Upper lobe of right lung (tissue), 1 donor: ENCODE results near the gene STAG1. TPM values are rescaled to one million over a fixed set of nuclear protein-coding genes. Genes with fewer than 3 reads are reported as not detected.

Source experiments
- ATAC-seq: fragments of 200-7000 bp; cut with Tn5 transposase; one replicate; pipeline ENCODE4 v1.9.1; 2020; ENCODE audit warnings: mild to moderate bottlenecking, moderate library complexity
- DNase-seq: peaks from one replicate; pipeline ENCODE4 v3.0.0-alpha.2; 2020
- H3K27ac ChIP-seq: fragments of 200-600 bp; one replicate; pipeline ENCODE4 v1.8.0; 2022
- H3K27me3 ChIP-seq: fragments of 200-600 bp; one replicate; pipeline ENCODE4 v1.8.0; 2022; ENCODE audit warnings: mild to moderate bottlenecking
- H3K36me3 ChIP-seq: fragments of 200-600 bp; one replicate; pipeline ENCODE4 v1.8.0; 2022
- H3K4me1 ChIP-seq: fragments of 200-600 bp; one replicate; pipeline ENCODE4 v1.8.0; 2022
- H3K4me3 ChIP-seq: fragments of 200-600 bp; one replicate; pipeline ENCODE4 v1.8.0; 2022; ENCODE audit warnings: mild to moderate bottlenecking
- H3K9me3 ChIP-seq: fragments of 200-600 bp; one replicate; pipeline ENCODE4 v1.8.0; 2022
- CTCF ChIP-seq: fragments of 200-600 bp; IDR thresholded peaks from one replicate; pipeline ENCODE4 v1.8.0; 2022; ENCODE audit warnings: antibody characterized with exemption
- intact Hi-C: fragments of 100-400 bp; cut with DNase I; formaldehyde crosslinking; loops from one replicate; pipeline ENCODE4 v1.11.0; 2022
- total RNA-seq: library from RNA; stranded (reverse); fragmentation: NEBNext Ultra II Directional; extraction: Animal tissue kit (Norgen Biotek cat#: 25700); gene quantifications from one replicate; pipeline ENCODE4 v1.2.1, GENCODE V29; 2021
- donor health status: DM: no; HTN: yes; CAD: no; lungs with severe emphysema.

STAG1 gene
- total RNA-seq, 1 donor from 2014 or later = 40.8 TPM

DNA sequence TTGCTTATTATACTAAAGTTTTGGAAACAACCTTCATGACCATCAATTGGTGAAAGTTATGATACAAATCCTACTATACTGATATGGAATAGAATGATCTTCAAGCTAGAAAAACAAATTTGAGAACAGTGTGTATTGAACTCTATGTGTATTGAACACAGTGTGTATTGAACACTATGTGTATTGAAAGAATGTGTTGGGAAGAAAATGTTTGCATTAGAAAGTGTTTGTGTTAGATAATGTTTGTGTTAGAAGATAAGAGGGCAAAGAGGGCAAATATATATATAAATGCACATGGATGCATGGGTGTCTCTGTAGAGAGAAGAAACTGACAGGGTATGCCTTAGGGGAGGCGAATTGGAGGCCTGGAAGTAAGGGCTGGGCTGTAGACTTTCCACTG is 459.7 kb downstream of the STAG1 start:
- Histone ChIP-seq H3K9me3 (no peaks in the 10 kb centered on the region), H3K27me3 (no peaks in the 10 kb centered on the region), H3K4me1 (no peaks in the 10 kb centered on the region), H3K36me3 (peaks cover 32% of the 10 kb centered on the region), H3K4me3 (no peak overlapping the region), H3K27ac (no peak overlapping the region)
- DNase-seq (no peak), ATAC-seq (no peak)
- intact Hi-C loops = no loop called here
- TF ChIP-seq CTCF = no peak

DNA sequence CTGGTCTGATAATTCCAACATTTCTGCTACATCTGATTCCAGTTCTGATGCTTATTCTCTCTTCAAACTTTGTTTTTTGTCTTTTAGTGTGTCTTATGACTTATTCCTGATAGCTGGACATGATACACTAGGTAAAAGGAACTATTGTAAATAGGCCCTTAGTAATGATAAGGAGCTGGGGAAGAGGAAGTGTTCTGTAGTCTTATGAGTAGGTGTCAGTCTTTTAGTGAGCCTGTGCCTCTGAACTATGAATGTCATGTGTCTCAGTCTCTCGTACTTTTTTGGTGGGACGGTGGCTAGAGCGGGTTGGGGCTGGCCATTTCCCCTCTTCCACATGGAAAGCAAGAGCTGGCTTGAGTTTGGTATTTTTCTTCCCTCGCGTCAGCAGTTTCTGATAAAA is 460.9 kb downstream of the STAG1 start:
- intact Hi-C loops = no loop called here
- H3K27me3 ChIP-seq = no peaks in the 10 kb centered on the region

More for the DNA sequence above, 460.9 kb downstream of the STAG1 start:
- Histone ChIP-seq H3K4me3 (no peak overlapping the region), H3K27ac (no peak overlapping the region), H3K4me1 (no peaks in the 10 kb centered on the region), H3K9me3 (no peaks in the 10 kb centered on the region), H3K36me3 (peaks cover 32% of the 10 kb centered on the region)
- no peak for TF ChIP-seq CTCF
- DNase-seq (no peak), ATAC-seq (no peak)

Other genes with a start within 250 kb of the STAG1 start
- gene SLC35G2, start 66.7 kb upstream of the STAG1 start, total RNA-seq = 7.8 TPM
- 54.0 TPM for gene NCK1, start 109.8 kb upstream of the STAG1 start, total RNA-seq
- 3.7 TPM for gene IL20RB, start 205.6 kb upstream of the STAG1 start, total RNA-seq